ENCODE data around the gene GRIK4. TPM values are rescaled to one million over a fixed set of nuclear protein-coding genes. Genes with fewer than 3 reads are reported as not detected.
"Not testable (repeated sequence)": the region's sequence is repeated elsewhere in the genome, so short reads cannot be mapped to it uniquely, and the experiment has no call there.

The GRIK4 gene
- total RNA-seq, 1 donor from 2014 or later = 4.3 TPM

DNA sequence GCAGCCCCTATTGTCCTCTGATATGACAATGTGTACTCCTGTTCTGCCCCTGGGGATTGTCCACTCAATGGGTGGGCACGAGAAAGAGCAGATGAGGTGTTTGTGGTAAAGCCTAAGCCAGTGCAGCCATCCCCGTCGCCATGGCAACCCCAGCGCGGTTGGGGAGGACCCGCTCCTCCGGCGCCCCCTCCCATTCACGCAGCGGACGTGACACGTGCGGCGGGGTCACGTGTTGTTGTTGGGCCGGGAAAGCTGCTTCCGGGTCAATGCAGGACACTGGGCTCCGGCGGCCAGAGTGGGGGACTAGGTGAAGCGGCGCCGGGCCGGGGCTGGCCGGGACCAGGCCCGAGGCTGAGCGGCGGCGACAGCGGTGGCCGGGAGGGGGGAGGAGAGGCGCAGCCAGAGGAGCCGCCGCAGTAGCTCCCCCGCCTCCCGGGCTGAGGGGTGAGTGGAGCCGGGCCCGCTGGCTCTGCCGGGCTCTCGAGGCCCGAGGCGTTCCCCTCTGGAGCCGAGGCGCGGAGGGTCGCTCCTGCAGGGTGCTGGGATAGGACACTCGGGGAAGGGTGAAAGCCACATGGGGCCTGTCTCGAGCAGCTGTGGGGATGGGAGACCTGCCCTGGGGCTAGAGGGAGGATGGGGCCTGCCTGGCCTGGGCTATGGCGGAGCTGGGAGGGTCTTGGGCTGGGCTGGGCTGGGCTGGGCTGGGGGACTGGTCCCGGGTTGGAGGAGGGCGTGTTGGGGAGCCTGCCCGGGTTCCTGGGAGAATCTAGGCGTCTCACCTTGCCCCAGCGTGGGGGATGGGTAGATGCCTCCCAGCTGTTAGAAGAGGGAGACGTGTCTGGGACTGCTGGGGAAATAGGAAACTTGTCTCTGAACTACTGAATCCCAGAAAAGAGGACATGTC lies 512.6 kb downstream of the GRIK4 start, which contains the start of gene TBCEL:
Gene TBCEL (plus strand): TSS at position 255 of the 904 bp plus-strand sequence. CDS start 21,589 bp downstream, outside the sequence.
- H3K4me1 ChIP-seq = peaks cover 11% of the 10 kb centered on the region
- H3K9me3 ChIP-seq = no peaks in the 10 kb centered on the region
- H3K27me3 ChIP-seq = no peaks in the 10 kb centered on the region
- intact Hi-C loops (cut with DNase I) = no loop called here
- no peaks in the 10 kb centered on the region for H3K36me3 ChIP-seq
- H3K27ac ChIP-seq = peak within 1 kb of the TSS; percentile 83
- DNase-seq (peak; percentile 94), ATAC-seq (peak; percentile 94)
- H3K4me3 ChIP-seq = peak within 1 kb of the TSS; percentile 95
- TF ChIP-seq, protein P1, sequence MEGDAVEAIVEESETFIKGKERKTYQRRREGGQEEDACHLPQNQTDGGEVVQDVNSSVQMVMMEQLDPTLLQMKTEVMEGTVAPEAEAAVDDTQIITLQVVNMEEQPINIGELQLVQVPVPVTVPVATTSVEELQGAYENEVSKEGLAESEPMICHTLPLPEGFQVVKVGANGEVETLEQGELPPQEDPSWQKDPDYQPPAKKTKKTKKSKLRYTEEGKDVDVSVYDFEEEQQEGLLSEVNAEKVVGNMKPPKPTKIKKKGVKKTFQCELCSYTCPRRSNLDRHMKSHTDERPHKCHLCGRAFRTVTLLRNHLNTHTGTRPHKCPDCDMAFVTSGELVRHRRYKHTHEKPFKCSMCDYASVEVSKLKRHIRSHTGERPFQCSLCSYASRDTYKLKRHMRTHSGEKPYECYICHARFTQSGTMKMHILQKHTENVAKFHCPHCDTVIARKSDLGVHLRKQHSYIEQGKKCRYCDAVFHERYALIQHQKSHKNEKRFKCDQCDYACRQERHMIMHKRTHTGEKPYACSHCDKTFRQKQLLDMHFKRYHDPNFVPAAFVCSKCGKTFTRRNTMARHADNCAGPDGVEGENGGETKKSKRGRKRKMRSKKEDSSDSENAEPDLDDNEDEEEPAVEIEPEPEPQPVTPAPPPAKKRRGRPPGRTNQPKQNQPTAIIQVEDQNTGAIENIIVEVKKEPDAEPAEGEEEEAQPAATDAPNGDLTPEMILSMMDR (IDR thresholded peaks at IDR 0.05) = no peak

DNA sequence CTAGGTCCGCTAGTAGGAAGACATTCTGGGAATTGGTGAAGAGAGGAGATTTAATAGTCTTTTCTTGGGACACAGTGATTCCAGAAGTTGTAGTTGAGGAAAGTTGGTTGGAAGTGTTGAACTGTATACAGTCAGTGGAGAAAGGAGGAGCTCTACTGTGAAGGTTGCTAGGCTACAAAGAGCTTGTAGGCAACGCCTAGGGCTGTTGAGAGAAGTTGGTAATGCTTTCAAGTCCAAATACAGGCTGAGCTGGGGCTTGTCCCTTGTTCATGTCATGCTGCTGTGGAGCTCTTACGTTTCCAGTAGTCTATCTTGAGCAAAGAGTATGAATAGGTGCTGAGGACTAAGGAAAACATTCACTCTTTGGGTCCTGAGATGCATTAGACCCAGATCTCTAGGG lies 513.4 kb downstream of the GRIK4 start:
- peaks cover 12% of the 10 kb centered on the region for H3K4me1 ChIP-seq
- intact Hi-C loops (cut with DNase I) = no loop called here
- peak overlapping the region; percentile 95 for H3K4me3 ChIP-seq
- ATAC-seq (peak; percentile 87), DNase-seq (no peak)
- no peaks in the 10 kb centered on the region for H3K36me3 ChIP-seq
- no peaks in the 10 kb centered on the region for H3K9me3 ChIP-seq
- TF ChIP-seq, protein P1 (IDR thresholded peaks at IDR 0.05) = no peak
- H3K27ac ChIP-seq = peak overlapping the region; percentile 83
- no peaks in the 10 kb centered on the region for H3K27me3 ChIP-seq

DNA sequence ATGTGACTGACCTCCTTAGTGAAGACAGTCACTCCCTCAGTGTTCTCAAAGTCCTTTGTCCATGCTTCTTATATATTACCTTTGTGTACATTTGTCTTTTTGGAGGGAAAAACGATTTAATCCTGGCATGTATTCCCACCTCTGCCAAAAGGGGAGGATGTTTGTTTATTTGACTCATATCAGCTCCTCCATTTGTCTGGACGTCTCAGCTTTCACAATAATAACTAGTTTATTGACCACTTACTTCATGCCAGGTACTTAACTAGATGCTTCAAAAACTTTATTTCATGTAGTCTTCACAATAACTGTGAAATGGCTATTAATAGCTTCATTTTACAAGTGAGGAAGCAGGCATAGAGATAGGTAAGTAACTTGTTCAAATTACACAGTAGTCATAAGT lies 517.6 kb downstream of the GRIK4 start:
- Histone ChIP-seq H3K27ac (no peak overlapping the region), H3K27me3 (no peaks in the 10 kb centered on the region), H3K4me3 (no peak overlapping the region), H3K36me3 (no peaks in the 10 kb centered on the region), H3K4me1 (peaks cover 13% of the 10 kb centered on the region), H3K9me3 (no peaks in the 10 kb centered on the region)
- ATAC-seq (no peak), DNase-seq (no peak)
- intact Hi-C loops (cut with DNase I) = no loop called here
- TF ChIP-seq, protein P1 (IDR thresholded peaks at IDR 0.05) = no peak

DNA sequence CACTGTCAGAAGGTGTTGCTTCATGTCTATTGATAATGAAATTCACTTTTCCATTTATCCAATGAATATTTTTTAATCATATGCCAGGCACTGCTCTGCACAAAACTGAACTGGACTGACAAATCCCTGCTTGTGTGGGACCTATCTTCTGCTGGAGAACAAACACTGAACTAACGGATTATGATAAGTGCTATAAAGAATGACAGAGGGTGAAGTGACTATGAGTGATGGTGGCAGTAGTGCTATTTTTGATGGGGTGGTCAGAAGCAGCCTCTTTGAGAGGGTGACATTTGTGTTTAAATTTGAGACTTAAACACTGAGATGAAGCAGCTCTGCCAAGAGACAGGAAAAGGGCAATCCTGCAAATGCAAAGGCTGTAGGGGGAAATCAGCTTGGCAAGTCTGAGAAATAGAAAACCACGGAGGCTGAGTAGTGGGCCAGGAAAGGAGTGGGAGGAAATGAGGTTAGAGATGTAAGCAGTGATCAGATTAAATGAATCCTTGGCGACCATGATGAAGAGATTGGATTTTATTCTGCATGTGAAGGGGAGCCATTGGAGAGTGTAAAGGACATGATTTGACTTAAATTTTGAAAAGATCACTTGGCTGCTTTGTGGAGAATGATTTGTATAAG lies 518.4 kb downstream of the GRIK4 start:
- DNase-seq (no peak), ATAC-seq (no peak)
- Histone ChIP-seq H3K27me3 (no peaks in the 10 kb centered on the region), H3K4me1 (peaks cover 9% of the 10 kb centered on the region), H3K27ac (no peak overlapping the region), H3K9me3 (no peaks in the 10 kb centered on the region), H3K36me3 (no peaks in the 10 kb centered on the region), H3K4me3 (no peak overlapping the region)
- TF ChIP-seq, protein P1 (IDR thresholded peaks at IDR 0.05) = no peak
- intact Hi-C loops (cut with DNase I) = no loop called here

DNA sequence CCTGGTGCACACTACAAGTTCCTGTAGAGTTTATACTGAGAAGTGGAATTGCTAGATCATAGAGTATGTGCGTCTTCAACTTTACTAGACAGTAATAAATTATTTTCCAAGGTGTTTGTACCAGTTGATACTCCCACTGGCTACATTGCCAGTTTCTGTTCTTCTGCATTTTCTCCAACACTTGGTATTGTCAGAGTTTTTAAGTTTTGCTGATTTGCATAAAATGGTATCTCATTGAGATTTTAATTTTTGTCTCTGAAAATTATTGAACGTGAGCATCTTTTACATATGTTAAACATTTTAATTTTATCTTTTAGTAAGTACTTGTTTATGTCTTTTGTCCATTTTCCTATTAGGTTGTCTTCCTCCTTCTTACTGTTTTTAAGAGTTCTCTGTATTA lies 519.6 kb downstream of the GRIK4 start:
- Histone ChIP-seq H3K4me3 (no peak overlapping the region), H3K9me3 (no peaks in the 10 kb centered on the region), H3K27ac (no peak overlapping the region), H3K27me3 (no peaks in the 10 kb centered on the region), H3K4me1 (peaks cover 3% of the 10 kb centered on the region), H3K36me3 (no peaks in the 10 kb centered on the region)
- DNase-seq = no peak
- intact Hi-C loops (cut with DNase I) = no loop called here
- no peak for ATAC-seq
- TF ChIP-seq, protein P1 (IDR thresholded peaks at IDR 0.05) = no peak

DNA sequence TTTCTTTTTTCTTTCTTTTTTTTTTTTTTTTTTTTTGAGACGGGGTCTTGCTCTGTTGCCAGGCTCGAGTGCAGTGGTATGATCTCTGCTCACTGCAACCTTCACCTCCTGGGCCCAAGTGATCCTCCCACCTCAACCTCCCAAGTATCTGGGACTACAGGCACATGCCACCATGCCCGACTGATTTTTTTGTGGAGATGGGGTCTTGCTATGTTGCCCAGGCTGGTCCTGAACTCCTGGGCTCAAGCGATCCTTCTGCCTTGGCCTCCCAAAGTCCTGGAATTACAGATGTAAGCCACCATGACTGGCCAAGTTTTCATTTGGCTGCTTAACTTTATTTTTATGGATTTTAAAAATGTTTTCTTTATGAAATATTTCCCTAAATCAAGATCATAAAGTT lies 520.1 kb downstream of the GRIK4 start:
- H3K27me3 ChIP-seq; H3K36me3 ChIP-seq; H3K4me1 ChIP-seq; H3K9me3 ChIP-seq; ATAC-seq; DNase-seq; intact Hi-C loops (cut with DNase I); H3K4me3 ChIP-seq; H3K27ac ChIP-seq: not testable (repeated sequence)

All from upper lobe of right lung (tissue), 1 donor.